Measurements from ENCODE around the gene METTL25B. TPM values are rescaled to one million over a fixed set of nuclear protein-coding genes. Genes with fewer than 3 reads are reported as not detected.

The METTL25B gene
- total and polyA plus RNA-seq, 9 donors = 18.1 to 39.6 (median 33.2) TPM

DNA sequence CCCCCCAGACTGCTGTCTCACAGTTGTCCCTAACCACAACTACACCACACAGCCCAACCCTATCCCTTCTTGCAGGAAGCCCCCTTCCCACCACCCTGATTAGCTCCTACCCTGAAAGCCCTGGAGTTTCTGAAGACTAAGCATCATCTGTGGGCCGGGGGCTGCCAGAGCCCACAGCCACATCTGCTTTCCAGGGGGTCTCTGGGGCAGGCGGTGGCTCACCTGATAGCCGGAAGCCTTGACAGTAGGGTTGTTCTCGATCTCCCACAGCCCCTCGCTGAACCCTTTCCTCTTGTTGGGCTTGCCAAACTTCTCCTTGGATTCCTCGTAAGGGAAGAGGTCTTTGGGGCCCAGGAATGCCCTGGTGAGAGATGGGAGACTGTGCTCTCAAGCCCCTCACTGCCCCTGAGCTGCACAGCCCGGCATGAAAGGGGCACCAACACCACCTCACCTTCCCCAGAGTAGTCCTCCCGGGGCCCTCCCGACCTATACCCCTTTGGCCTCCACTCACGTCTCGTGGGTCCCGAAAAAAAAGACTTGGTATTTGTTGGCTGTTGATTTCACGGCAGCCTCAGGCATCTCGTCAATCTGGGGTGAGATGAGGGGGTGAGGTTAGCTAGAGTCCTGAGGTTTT, 16.6 kb downstream of the METTL25B start:
- intact Hi-C loops (cut with DNase I) = no loop called here
- Histone ChIP-seq H3K27me3 (no peaks in the 10 kb centered on the region), H3K4me3 (no peak overlapping the region), H3K9me3 (no peaks in the 10 kb centered on the region), H3K27ac (no peak overlapping the region), H3K4me1 (ENCODE audit: insufficient read depth) (peaks cover 23% of the 10 kb centered on the region), H3K36me3 (no peaks in the 10 kb centered on the region)
- WGBS, 3 donors = 76% methylated on average over 14 of the region's 14 CpGs
- DNase-seq = peak in 1 of 5 donors; percentile 41
- TF ChIP-seq EP300 (IDR thresholded peaks at IDR 0.05) (no peak), POLR2A (IDR thresholded peaks at IDR 0.05) (no peak)
- TF ChIP-seq, protein P1, sequence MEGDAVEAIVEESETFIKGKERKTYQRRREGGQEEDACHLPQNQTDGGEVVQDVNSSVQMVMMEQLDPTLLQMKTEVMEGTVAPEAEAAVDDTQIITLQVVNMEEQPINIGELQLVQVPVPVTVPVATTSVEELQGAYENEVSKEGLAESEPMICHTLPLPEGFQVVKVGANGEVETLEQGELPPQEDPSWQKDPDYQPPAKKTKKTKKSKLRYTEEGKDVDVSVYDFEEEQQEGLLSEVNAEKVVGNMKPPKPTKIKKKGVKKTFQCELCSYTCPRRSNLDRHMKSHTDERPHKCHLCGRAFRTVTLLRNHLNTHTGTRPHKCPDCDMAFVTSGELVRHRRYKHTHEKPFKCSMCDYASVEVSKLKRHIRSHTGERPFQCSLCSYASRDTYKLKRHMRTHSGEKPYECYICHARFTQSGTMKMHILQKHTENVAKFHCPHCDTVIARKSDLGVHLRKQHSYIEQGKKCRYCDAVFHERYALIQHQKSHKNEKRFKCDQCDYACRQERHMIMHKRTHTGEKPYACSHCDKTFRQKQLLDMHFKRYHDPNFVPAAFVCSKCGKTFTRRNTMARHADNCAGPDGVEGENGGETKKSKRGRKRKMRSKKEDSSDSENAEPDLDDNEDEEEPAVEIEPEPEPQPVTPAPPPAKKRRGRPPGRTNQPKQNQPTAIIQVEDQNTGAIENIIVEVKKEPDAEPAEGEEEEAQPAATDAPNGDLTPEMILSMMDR (IDR thresholded peaks at IDR 0.05) = no peak

DNA sequence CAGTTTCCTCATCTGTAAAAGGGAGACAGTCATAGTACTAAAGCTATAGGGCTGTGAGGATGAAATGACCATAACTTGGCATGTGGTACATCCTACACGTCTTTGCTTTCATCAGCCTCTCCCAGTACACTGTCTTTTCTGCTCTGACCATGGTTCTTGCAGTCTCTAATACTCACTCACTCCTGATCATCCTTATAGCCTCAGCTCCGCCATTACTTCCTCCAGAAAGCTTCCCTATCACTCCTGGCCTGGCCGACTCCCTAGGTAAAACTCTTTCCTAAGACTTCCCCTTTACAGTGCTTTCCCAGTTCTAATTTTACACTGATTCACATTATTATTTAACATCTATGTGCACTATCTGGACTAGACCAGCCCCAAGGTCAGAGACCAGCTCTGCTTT, 17.6 kb downstream of the METTL25B start:
- no peaks in the 10 kb centered on the region for H3K36me3 ChIP-seq
- no peaks in the 10 kb centered on the region for H3K9me3 ChIP-seq
- peak overlapping the region in 1 of 2 donors; percentile 93 for H3K27ac ChIP-seq
- intact Hi-C loops (cut with DNase I) = no loop called here
- DNase-seq = no peak
- no peak overlapping the region for H3K4me3 ChIP-seq
- no peaks in the 10 kb centered on the region for H3K27me3 ChIP-seq
- 60 to 65% (median 60%) methylated on average over 3 of the region's 3 CpGs for WGBS, 3 donors
- no peak for TF ChIP-seq POLR2A (IDR thresholded peaks at IDR 0.05)
- TF ChIP-seq, protein P1 (IDR thresholded peaks at IDR 0.05) = no peak
- TF ChIP-seq EP300 (IDR thresholded peaks at IDR 0.05) = no peak
- H3K4me1 ChIP-seq (ENCODE audit: insufficient read depth) = peaks cover 27% of the 10 kb centered on the region

DNA sequence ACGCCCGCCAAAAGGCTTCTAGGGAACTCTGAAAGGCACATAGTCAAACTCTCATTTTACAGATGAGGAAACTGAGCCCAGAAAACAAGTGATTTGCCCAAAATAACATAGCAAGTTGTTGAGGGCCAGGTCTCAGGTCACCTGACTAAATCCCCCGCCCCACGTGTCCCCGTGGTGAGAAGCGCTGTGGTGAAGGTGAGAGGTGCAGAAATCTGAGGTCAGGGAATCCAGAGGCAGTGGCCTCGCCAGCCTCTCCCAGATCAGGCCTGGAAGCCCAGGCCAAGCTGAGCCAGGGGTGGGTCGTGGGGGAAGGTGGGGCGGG, 18.1 kb downstream of the METTL25B start:
- DNase-seq = no peak
- 39 to 52% (median 45%) methylated on average over 9 of the region's 9 CpGs for WGBS, 3 donors
- Histone ChIP-seq H3K27me3 (no peaks in the 10 kb centered on the region), H3K27ac (peak overlapping the region; percentile 93 to 96), H3K4me1 (ENCODE audit: insufficient read depth) (peaks cover 25% of the 10 kb centered on the region), H3K9me3 (no peaks in the 10 kb centered on the region), H3K4me3 (peak overlapping the region; percentile 66), H3K36me3 (no peaks in the 10 kb centered on the region)
- intact Hi-C loops (cut with DNase I) = no loop called here
- TF ChIP-seq EP300 (IDR thresholded peaks at IDR 0.05) = no peak
- TF ChIP-seq, protein P1 (IDR thresholded peaks at IDR 0.05) = no peak
- TF ChIP-seq POLR2A (IDR thresholded peaks at IDR 0.05) = no peak

DNA sequence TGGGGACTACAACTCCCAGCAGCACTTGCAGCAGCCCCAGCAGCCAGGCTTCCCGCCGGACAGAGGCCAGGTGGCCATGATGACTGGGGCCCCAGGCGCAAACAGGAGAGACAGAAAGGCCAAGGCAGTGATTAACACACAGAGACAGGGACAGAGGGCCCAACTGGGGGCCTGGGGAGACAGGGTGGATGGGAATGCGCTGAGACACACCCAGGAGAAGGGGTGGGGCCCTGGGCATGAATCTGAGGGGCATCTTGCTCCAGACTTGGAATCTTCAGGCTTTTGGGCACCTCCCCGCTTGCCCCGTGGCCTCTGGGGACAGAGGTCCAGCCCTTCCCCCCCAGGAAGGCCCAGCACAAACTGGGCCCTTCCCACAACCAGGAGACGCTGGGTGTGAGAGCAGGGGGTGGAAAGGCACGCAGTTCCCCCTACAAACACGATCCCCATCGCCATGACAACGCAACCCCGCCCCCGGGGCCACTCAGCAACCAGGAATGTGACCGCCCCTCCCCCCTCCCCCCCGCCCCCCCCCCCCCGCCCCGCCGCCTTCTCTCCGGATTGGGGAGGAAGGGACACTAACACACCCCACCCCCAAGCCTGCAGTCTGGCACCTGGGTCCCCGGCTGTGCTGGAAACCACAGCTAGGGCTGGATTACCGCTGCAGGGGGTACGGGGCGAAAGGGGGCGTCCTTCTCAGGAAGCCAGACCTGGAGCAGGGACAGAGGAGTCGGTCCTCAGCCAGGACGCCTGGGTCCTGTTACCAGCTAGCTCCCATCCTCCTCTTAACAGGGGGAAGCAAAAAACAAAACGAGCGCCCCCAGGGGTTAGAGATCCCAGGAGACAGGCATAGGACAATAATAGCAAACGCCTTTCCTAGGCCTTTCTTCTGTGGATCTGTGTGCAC, 18.7 kb downstream of the METTL25B start:
- no peaks in the 10 kb centered on the region for H3K36me3 ChIP-seq
- no peaks in the 10 kb centered on the region for H3K9me3 ChIP-seq
- H3K4me3 ChIP-seq = peak overlapping the region; percentile 66
- peak; percentile 95 to 99 (median 98) for DNase-seq
- no peaks in the 10 kb centered on the region for H3K27me3 ChIP-seq
- H3K4me1 ChIP-seq (ENCODE audit: insufficient read depth) = peaks cover 23% of the 10 kb centered on the region
- intact Hi-C loops (cut with DNase I) = no loop called here
- H3K27ac ChIP-seq = peak overlapping the region; percentile 93 to 96
- WGBS, 3 donors = 1 to 2% (median 2%) methylated on average over 19 to 24 of the region's 29 CpGs
- no peak for TF ChIP-seq EP300 (IDR thresholded peaks at IDR 0.05)
- peak; percentile 85 for TF ChIP-seq POLR2A (IDR thresholded peaks at IDR 0.05)
- TF ChIP-seq, protein P1 (IDR thresholded peaks at IDR 0.05) = peak in 1 of 3 donors; percentile 29
